Measurements from ENCODE around the gene GABRA1.

GABRA1 gene

DNA sequence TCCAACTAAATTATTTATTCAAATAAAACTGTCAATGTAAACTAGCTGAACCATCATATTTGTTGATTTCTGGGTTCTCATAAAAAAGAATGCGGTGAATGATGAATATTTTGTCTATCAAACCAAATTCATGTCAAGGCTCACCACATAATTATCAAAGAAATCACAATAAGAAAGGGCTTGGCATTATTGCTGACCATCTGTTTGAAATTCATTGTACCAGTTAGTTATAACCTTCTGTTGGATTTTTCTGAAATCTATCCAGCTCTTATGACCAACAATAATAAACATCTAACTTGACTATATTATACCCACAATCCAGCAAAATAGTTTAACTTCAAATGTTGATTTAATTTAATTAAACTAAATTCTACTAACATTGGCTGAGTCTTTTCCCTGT, 53.1 kb downstream of the GABRA1 start:
- H3K9ac ChIP-seq (ENCODE audit: low read depth, low read length) = no peak overlapping the region
- H3K4me1 ChIP-seq (ENCODE audit: insufficient read depth, low read length) = no peaks in the 10 kb centered on the region
- no peaks in the 10 kb centered on the region for H3K36me3 ChIP-seq (ENCODE audit: insufficient read depth, low read length)
- H3K9me3 ChIP-seq (ENCODE audit: control insufficient read depth, insufficient read depth, low read length) = no peaks in the 10 kb centered on the region

DNA sequence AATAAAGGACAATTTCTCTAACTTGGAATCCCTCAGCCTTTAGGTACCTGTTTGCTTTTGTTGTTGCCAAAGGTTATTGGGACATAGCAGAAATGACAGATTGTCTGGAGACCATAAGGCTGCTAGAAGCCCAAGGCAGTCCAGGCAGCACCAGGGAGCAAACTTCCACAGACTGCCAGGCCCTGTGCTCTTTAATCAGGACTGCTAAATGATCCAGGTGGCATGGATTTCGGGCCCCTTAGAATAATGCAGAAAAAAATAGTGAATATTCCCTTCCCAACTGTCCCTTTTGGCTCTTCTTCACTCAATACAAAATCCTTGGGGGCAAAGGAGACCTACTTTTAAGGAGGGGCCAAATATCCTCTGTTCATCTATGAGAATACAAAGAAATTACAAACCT, 73.9 kb downstream of the GABRA1 start:
- no peak overlapping the region for H3K9ac ChIP-seq (ENCODE audit: low read depth, low read length)
- H3K4me1 ChIP-seq (ENCODE audit: insufficient read depth, low read length) = no peaks in the 10 kb centered on the region
- H3K9me3 ChIP-seq (ENCODE audit: control insufficient read depth, insufficient read depth, low read length) = no peaks in the 10 kb centered on the region
- no peaks in the 10 kb centered on the region for H3K36me3 ChIP-seq (ENCODE audit: insufficient read depth, low read length)

DNA sequence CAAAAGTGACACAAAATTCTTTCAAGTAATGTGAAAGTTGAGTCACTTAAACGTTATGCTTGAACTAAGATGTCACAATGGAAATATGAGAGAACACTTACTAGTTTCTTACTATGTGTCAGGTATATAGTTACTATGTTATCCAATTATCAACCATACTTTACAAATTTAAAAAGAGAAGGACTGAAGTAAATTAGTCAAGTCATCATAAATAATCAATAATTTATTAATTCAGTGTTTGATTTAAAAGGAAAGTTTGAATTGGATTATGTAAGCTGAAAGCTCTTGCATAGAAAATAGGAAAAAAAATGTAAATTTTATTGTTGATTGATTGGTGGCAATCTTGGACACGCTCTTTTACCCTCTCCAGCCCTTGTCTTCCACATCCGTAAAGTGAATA, 76.3 kb downstream of the GABRA1 start:
- H3K9me3 ChIP-seq (ENCODE audit: control insufficient read depth, insufficient read depth, low read length) = no peaks in the 10 kb centered on the region
- H3K36me3 ChIP-seq (ENCODE audit: insufficient read depth, low read length) = no peaks in the 10 kb centered on the region
- H3K9ac ChIP-seq (ENCODE audit: low read depth, low read length) = no peak overlapping the region
- H3K4me1 ChIP-seq (ENCODE audit: insufficient read depth, low read length) = no peaks in the 10 kb centered on the region

DNA sequence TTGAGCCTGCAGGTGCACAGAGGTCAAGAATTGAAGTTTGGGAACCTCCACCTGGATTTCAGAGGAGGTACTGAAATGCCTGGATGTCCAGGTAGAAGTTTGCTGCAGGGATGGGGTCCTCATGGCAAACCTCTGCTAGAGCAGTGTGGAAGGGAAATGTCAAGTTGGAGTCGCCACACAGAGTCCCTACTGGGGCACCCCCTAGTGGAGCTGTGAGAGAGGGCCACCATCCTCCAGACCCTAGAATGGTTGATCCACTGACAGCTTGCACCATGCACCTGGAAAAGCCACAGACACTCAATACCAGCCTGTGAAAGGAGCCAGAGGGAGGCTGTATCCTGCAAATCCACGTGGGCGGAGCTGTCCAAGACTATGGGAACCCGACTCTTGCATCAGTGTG, 78.0 kb downstream of the GABRA1 start:
- Histone ChIP-seq H3K9me3 (ENCODE audit: control insufficient read depth, insufficient read depth, low read length) (no peaks in the 10 kb centered on the region), H3K9ac (ENCODE audit: low read depth, low read length) (no peak overlapping the region), H3K4me1 (ENCODE audit: insufficient read depth, low read length) (no peaks in the 10 kb centered on the region), H3K36me3 (ENCODE audit: insufficient read depth, low read length) (no peaks in the 10 kb centered on the region)

DNA sequence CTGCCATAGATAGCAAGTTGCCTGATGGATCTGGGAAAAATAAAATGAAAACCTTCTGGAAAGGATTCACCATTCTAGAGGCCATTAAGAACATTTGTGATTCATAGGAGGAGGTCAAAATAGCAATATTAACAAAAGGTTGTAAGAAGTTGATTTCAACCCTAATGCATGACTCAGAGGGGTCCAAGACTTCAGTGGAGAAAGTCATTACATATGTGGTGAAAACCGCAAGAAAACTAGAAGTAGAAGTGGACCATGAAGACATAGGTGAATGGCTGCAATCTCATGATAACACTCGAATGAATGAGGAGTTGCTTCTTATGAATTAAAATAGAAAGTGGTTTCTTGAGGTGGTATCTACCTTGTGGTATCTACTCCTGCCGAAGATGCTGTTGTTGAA, 86.6 kb downstream of the GABRA1 start:
- H3K4me1 ChIP-seq (ENCODE audit: insufficient read depth, low read length) = no peaks in the 10 kb centered on the region

DNA sequence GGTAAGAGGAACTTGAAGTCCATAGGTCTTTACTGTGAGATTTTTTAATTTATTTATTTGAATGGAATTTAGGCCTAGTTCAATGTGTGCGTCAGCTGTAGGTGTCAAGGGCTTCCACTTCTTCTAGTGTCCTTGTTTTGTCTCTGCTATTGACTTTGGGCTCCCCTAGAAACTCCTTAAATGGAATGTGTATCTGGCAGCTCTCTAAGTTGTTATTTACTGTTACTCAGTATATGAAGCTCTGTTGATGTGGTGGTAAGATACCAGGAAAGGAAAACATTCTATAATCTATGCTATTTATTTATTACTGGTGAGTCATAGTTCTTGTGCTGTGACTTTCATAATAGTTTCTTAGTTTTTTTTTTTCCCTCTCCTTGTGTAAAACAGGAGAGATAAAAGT, 97.1 kb downstream of the GABRA1 start:
- no peaks in the 10 kb centered on the region for H3K36me3 ChIP-seq (ENCODE audit: insufficient read depth, low read length)
- no peak overlapping the region for H3K9ac ChIP-seq (ENCODE audit: low read depth, low read length)
- no peaks in the 10 kb centered on the region for H3K9me3 ChIP-seq (ENCODE audit: control insufficient read depth, insufficient read depth, low read length)
- H3K4me1 ChIP-seq (ENCODE audit: insufficient read depth, low read length) = no peaks in the 10 kb centered on the region

More for the DNA sequence above, 86.6 kb downstream of the GABRA1 start:
- Histone ChIP-seq H3K9ac (ENCODE audit: low read depth, low read length) (no peak overlapping the region), H3K36me3 (ENCODE audit: insufficient read depth, low read length) (no peaks in the 10 kb centered on the region), H3K9me3 (ENCODE audit: control insufficient read depth, insufficient read depth, low read length) (no peaks in the 10 kb centered on the region)

DNA sequence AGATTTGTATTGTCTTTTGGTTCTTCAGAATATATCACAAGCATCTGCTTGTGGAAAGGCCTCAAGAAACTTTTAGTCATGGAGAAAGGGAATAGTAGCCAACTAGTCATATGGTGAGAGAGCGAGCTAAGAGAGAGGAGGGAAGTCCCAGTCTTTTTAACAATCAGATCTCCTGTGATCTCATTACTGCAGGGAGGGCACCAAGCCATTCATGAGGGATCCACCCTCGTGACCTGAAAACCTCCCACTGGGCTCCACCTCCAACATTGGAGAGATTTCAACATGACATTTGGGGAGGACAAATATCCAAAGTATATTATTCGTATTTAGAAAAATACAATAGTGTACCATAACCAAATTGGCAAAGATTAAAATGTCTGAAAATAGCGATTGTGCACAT, 99.0 kb downstream of the GABRA1 start:
- no peak overlapping the region for H3K9ac ChIP-seq (ENCODE audit: low read depth, low read length)
- H3K9me3 ChIP-seq (ENCODE audit: control insufficient read depth, insufficient read depth, low read length) = no peaks in the 10 kb centered on the region
- no peaks in the 10 kb centered on the region for H3K36me3 ChIP-seq (ENCODE audit: insufficient read depth, low read length)
- no peaks in the 10 kb centered on the region for H3K4me1 ChIP-seq (ENCODE audit: insufficient read depth, low read length)
